ENCODE data around the gene KIF6.

KIF6 gene

GRCh38 chr6:39696986-39697788 is 28.0 kb downstream of the KIF6 start:
- no peak overlapping the region for H3K4me3 ChIP-seq (replicated peaks; ENCODE audit: low read depth, low read length)
- no peak for DNase-seq (ENCODE audit: low read depth)
- TF ChIP-seq CTCF (IDR thresholded peaks at IDR 0.05; ENCODE audit: low read length, missing control alignments): no peak

GRCh38 chr6:39695447-39695846 is 29.8 kb downstream of the KIF6 start:
- no peak for TF ChIP-seq CTCF (IDR thresholded peaks at IDR 0.05; ENCODE audit: low read length, missing control alignments)
- no peak for DNase-seq (ENCODE audit: low read depth)
- no peak overlapping the region for H3K4me3 ChIP-seq (replicated peaks; ENCODE audit: low read depth, low read length)

GRCh38 chr6:39693206-39693605 is 32.0 kb downstream of the KIF6 start:
- no peak for TF ChIP-seq CTCF (IDR thresholded peaks at IDR 0.05; ENCODE audit: low read length, missing control alignments)
- no peak for DNase-seq (ENCODE audit: low read depth)

GRCh38 chr6:39688494-39688893 is 36.7 kb downstream of the KIF6 start:
- H3K4me3 ChIP-seq (replicated peaks; ENCODE audit: low read depth, low read length): no peak overlapping the region
- TF ChIP-seq CTCF (IDR thresholded peaks at IDR 0.05; ENCODE audit: low read length, missing control alignments): no peak
- DNase-seq (ENCODE audit: low read depth): peak; percentile 52

More at GRCh38 chr6:39693206-39693605, 32.0 kb downstream of the KIF6 start:
- no peak overlapping the region for H3K4me3 ChIP-seq (replicated peaks; ENCODE audit: low read depth, low read length)

GRCh38 chr6:39686976-39687375 is 38.2 kb downstream of the KIF6 start:
- no peak overlapping the region for H3K4me3 ChIP-seq (replicated peaks; ENCODE audit: low read depth, low read length)
- DNase-seq (ENCODE audit: low read depth): no peak
- no peak for TF ChIP-seq CTCF (IDR thresholded peaks at IDR 0.05; ENCODE audit: low read length, missing control alignments)

- TF ChIP-seq CTCF (IDR thresholded peaks at IDR 0.05; ENCODE audit: low read length, missing control alignments): no peak
- no peak for DNase-seq (ENCODE audit: low read depth)
- H3K4me3 ChIP-seq (replicated peaks; ENCODE audit: low read depth, low read length): no peak overlapping the region
These were observed 39.3 kb downstream of the KIF6 start for GRCh38 chr6:39685938-39686337.

GRCh38 chr6:39685489-39685826 is 39.8 kb downstream of the KIF6 start:
- no peak for DNase-seq (ENCODE audit: low read depth)
- H3K4me3 ChIP-seq (replicated peaks; ENCODE audit: low read depth, low read length): no peak overlapping the region
- no peak for TF ChIP-seq CTCF (IDR thresholded peaks at IDR 0.05; ENCODE audit: low read length, missing control alignments)

Measured in fibroblast of pulmonary artery (primary cell).